HCT116 (cell line): ENCODE data around the gene UBE3B.

Source experiments
- EZH2 ChIP-seq: fragments of 200-600 bp; sonication (generic); IDR thresholded peaks from 2 replicates; pipeline ENCODE4 v1.6.1; 2017; ENCODE audit warnings: antibody characterized with exemption, mixed run types
- EZH2phosphoT487 ChIP-seq: fragments of 200-600 bp; IDR thresholded peaks from 2 replicates; pipeline ENCODE4 v1.6.1; 2018; ENCODE audit warnings: antibody characterized with exemption, borderline replicate concordance
- JUND ChIP-seq: IDR thresholded peaks from 2 replicates; pipeline ENCODE4 v1.6.1; 2012
- POLR2A ChIP-seq: IDR thresholded peaks from 2 replicates; pipeline ENCODE4 v1.7.0; 2011; ENCODE audit warnings: borderline replicate concordance; ENCODE audit not compliant: insufficient read depth, insufficient read length; ENCODE audit errors: extremely low read depth
- POLR2AphosphoS5 ChIP-seq: IDR thresholded peaks from 2 replicates; pipeline ENCODE4 v1.6.1; 2011; ENCODE audit warnings: mild to moderate bottlenecking, low read depth, low read length, moderate library complexity
- RAD21 ChIP-seq: IDR thresholded peaks from 2 replicates; pipeline ENCODE4 v1.6.1; 2012; ENCODE audit warnings: low read depth, mild to moderate bottlenecking
- ZFX ChIP-seq: fragments of 450-650 bp; IDR thresholded peaks from 2 replicates; pipeline ENCODE4 v1.6.1; 2017
- TF ChIP-seq, protein P1 (sequence below), 3 experiments: fragments of 200-600 bp in 1 of 3; sonication (generic) in 1 of 3; IDR thresholded peaks in 2 of 3; conservative IDR thresholded peaks in 1 of 3; 2 replicates each; pipeline ENCODE4 v1.5.1; 2012 to 2017; ENCODE audit warnings: low read depth in 2 of 3, low read length in 2 of 3, antibody characterized with exemption in 1 of 3, borderline replicate concordance in 1 of 3, control low read depth in 1 of 3, mild to moderate bottlenecking in 1 of 3, mixed read lengths in 1 of 3, mixed run types in 1 of 3, moderate library complexity in 1 of 3; ENCODE audit not compliant: insufficient read depth in 1 of 3
- TF ChIP-seq, protein P2 (sequence below): IDR thresholded peaks from 2 replicates; pipeline ENCODE4 v1.6.1; 2012

DNA sequence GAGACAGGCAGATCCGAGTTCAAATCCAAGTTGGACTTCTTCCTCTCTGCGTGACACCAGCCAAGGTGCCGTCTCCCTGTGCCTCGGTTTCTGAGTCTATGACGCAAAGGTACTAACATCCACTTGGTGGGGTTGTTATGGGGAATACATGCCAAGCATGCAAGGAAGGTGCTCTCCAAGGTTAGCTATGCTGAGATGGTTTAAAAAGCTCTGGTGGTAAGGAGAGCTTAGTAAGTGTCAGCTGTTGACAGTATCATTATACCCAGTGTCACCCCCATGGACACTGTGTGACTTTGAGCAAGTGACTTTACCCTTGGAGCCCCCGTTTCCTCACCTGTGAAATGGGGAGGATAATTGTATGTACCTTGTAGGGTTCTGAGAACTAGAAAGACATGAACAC, 73.7 kb downstream of the UBE3B start:
- TF ChIP-seq POLR2AphosphoS5 (no peak), JUND (no peak), POLR2A (no peak), EZH2phosphoT487 (no peak), RAD21 (no peak), EZH2 (no peak), ZFX (no peak)
- TF ChIP-seq, protein P1, sequence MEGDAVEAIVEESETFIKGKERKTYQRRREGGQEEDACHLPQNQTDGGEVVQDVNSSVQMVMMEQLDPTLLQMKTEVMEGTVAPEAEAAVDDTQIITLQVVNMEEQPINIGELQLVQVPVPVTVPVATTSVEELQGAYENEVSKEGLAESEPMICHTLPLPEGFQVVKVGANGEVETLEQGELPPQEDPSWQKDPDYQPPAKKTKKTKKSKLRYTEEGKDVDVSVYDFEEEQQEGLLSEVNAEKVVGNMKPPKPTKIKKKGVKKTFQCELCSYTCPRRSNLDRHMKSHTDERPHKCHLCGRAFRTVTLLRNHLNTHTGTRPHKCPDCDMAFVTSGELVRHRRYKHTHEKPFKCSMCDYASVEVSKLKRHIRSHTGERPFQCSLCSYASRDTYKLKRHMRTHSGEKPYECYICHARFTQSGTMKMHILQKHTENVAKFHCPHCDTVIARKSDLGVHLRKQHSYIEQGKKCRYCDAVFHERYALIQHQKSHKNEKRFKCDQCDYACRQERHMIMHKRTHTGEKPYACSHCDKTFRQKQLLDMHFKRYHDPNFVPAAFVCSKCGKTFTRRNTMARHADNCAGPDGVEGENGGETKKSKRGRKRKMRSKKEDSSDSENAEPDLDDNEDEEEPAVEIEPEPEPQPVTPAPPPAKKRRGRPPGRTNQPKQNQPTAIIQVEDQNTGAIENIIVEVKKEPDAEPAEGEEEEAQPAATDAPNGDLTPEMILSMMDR (IDR thresholded peaks at IDR 0.05 in 2 of 3, conservative IDR thresholded peaks at IDR 0.05 in 1 of 3; ENCODE audit: borderline replicate concordance in 1 of 3, insufficient read depth in 1 of 3, low read depth in 2 of 3, low read length in 2 of 3) = no peak
- TF ChIP-seq, protein P2, sequence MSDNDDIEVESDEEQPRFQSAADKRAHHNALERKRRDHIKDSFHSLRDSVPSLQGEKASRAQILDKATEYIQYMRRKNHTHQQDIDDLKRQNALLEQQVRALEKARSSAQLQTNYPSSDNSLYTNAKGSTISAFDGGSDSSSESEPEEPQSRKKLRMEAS = no peak
